ENCODE measurements around the gene LYST.
"Not testable (repeated sequence)": the region's sequence is repeated elsewhere in the genome, so short reads cannot be mapped to it uniquely, and the experiment has no call there.

LYST gene

DNA sequence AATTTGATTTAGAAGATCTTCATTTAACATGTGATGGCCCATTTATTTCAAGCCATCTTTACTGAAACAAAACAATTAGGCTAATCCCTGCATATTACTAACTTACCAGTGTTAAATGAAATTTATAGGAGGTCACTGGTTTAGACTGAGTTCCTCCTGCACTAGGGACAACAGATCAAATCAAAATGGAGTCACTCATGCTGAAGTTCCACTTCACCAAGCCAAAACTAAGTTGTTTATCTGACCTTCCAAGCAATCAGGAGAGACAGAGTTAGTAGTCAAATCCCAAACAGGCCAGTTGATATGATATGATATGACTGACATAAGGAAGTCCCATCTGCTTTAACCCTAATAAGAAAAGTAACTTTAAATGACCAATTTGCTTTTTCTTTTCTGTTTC is 4.8 kb downstream of the LYST start:
- DNase-seq (ENCODE audit: low read depth) = no peak

DNA sequence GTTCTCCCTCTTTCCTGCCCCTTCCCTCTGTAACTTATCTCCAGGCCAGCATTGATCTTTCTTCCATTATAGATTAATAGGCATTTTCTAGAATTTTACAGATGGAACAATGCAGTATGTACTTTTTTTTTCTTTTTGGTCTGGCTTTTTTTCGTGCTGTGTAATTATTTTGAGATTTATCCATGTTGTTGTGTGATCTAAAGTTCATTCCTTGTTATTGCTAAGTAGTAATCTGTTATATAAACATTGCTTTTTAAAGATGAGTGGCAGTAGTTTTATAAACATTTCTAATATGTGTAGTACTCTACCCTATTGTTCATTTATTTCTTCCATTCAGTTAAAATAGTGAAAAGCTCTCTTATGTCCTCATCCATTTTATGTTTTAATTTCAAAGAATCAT is 5.9 kb downstream of the LYST start:
- DNase-seq (ENCODE audit: low read depth) = no peak

DNA sequence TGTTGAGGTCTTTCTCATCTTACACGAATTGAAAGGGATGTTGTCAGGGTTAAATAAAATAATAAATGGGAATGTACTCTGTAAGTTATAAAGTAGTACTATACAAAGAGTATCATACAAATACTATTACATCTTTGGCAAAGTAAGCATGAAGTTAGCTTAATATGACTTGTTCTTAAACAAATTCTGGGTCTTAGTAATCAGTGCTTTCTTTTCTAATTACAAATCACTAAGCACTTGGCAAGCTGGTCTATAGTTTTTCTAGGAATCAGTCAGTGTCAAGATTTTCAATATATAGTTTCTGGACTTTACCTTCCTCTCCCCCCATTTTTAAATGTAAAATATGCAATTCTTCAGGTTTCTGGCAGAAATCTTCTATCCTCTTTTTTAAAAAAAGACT is 6.9 kb downstream of the LYST start:
- DNase-seq (ENCODE audit: low read depth) = no peak

DNA sequence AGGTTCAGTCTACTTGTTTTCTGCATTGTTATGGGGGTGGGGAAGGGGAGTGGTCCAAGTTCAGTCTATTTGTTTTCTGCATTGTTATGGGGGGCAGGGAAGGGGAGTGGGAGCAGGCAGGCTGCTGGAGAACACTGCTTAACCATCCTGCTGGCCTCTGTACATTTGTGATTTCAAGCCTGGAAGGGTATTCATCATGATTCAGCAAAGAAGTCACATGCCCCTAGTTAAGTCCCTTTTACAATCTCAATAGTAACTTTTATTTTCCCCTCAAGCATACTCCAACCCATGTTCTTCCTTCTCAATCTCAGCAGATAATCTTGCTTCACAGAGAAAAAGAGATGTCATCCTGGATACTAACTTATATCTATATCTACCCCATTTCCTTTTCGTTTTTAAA is 7.9 kb downstream of the LYST start:
- no peak for DNase-seq (ENCODE audit: low read depth)

DNA sequence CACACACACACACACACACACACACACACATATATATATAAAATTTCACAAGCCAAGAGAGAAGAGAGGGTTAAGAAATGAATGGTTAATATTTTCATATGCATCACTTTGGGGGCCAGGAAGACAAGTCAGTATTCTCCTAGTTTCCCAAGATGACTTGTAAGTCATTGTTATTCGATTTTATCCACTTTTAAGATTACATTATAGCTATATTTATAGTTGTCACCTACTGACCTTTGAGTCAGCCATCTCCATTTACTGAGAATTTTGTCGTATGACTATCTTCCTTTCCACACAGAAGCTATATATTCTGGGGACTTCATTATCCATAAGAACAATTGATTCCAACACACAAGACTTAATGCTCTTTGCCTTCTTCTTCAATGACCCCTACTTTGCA is 8.9 kb downstream of the LYST start:
- no peak for DNase-seq (ENCODE audit: low read depth)

DNA sequence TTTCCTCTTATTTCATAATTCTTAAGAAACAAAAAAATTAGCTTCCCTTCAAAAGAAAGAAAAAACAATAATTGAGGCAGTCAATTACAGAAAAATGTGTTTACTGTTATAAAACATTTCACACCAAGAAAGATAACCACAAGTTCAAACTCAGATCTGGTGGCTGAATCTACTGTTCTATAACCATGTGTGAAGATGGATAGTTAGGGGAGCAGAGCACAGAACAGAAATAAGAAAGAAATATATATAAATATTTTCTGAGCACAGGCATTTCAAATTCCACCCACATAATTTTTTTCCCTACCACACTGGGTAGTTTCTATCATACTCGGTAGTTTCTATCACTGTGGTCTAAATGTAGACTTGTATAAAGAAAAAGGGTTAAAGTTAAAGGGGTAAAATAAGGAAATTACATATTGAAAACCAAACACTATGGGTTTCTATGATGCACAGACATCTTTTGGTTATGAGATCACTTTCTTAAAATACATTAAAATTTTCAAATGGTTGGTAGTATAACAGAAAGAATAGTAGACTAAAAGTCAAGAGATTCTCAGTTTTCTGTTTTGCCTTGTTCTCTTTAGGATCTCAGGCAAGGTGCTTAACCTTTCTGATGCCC is 10.8 kb downstream of the LYST start:
- no peak for DNase-seq (ENCODE audit: low read depth)

DNA sequence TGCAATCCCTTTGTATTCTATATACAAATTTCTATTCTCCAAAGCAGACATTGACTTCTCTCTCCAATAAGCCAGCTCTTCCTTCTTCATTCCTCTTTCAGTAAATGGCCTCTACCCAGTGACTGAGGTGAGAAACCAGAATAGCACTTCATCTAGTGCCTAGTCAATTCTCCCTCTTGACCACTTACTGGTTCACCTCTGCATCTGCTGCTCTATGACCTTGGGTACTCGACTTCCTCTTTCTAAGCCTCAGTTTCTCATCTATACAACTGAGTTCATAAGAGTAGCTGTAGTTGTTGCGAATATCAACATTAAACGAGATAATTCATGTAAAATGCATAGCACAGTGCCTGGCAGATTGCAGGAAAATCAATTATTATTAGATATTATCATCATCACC is 12.4 kb downstream of the LYST start:
- no peak for DNase-seq (ENCODE audit: low read depth)

DNA sequence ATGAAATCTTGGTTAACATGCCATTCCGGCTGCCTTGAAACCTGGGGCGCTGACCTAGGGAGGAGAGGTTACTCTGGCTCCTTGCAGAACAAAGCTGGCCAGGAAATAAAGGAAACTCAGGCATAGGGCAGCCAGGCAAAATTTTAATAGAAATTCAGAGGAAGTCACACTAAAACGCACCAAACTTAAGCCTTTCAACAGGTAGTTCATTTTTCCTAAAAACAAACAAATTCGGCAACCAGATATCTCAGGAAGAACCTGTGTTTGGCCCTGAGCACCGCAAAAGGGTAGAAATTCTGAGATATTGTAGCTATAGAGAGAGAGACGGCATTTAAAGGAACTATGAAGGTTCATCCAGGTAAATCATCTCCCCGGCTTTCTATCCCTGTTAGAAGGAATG is 13.1 kb downstream of the LYST start:
- DNase-seq (ENCODE audit: low read depth) = no peak

DNA sequence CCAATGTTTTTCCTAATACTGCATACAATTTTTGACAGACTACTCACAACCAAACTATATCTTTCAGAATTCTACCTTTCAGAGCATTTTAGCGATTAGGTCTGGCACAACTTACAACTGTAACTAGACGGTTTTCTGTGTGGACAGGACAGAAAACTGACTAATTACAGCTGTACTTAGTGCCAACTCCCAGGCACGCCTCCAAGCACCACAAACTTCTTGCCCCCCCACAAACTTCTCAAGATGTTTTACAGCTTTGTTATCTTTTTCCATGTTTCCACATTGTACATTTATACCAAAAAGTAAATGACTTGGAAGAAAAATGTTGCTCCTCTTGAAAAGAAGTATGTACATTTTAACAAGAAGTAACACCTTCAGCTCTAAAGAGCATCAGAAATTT is 13.8 kb downstream of the LYST start:
- DNase-seq (ENCODE audit: low read depth) = no peak

DNA sequence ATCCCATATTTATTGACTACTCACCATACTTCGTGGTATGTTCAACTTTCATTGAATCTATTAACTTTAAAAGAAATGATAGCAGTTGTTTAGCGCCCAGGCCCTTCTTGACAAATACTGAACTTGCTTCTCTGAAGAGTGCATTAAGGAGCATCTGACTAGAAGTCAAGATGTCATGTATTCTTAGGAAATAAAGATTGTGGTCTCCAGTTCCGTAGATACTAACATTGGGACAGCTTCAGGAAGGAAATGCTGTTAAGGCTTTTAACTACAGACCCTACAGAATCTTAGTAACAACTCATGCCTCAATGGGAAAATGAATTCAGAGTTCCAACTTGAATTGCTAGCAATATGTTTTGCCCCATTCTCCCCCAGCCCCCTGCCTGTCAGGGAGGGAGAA is 14.8 kb downstream of the LYST start:
- no peak for DNase-seq (ENCODE audit: low read depth)

DNA sequence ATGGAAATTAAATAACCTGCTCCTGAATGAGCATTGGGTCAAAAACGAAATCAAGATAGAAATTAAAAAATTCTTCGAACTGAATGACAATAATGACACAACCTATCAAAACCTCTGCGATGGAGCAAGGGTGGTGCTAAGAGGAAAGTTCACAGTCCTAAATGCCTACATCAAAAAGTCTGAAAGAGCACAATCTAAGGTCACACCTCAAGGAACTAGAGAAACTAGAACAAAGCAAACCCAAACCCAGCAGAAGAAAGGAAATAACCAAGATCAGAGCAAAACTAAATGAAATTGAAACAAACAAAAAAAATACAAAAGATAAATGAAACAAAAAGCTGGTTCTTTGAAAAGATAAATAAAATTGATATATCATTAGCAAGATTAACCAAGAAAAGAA is 18.5 kb downstream of the LYST start:
- not testable (repeated sequence) for DNase-seq (ENCODE audit: low read depth)

DNA sequence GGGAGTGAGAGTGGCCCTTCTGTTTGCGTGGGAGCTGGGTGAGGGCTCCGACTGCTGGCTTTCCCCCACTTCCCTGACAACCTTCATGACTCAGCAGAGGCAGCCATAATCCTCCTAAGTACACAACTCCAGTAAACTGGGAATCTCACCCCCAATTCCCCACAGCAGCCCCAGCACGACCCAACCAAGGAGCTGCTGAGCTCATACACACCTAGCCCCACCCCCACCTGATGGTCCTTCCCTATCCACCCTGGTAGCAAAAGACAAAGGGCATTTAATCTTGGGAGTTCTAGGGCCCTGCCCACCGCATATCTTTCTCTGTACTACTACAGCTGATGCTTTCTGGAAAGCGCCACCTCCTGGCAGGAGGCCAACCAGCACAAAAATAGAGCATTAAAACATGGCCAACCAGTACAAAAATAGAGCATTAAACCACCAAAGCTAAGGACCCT is 21.0 kb downstream of the LYST start:
- DNase-seq (ENCODE audit: low read depth) = not testable (repeated sequence)

DNA sequence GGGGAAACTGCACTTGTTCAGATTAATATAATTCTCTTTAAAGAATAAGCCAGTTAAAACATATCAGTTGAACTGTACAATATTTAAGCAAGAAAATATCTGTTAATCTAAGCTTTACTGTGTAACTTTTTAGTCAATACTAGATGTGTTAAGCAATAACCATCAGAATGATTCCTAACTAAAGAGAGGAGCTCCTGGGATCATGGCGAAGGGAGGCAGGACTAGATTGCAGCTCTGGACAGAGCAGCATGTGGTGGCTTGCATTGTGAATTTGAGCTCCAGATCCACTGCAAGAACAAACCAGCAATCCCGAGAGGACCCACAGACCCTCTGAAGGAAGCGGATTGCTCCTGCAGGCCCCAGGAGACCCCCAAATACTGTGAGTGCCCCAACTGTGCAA is 21.9 kb downstream of the LYST start:
- DNase-seq (ENCODE audit: low read depth) = no peak

DNA sequence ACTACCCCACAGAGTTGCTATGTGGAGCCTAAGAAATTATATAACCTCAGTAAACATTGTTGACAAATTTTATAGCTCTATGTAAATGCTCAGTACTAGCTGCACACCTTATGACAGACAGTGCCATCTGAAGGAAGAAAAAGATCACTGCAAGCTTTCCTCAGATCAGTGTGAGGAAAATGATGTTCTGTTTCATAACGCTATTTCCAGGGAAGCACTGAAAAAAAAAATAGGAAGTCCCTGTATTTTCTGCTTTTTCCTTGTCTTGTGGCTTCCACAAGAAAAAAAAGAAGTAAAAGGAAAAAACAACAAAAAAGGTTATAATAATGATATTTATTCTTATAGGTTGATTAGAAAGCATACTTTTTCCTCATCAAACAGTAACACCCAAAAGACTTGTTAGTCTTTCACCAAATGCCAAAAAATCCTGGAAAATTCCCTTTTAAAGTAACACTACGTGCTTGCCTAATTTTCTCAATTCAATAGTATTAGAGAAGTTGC is 23.2 kb downstream of the LYST start:
- DNase-seq (ENCODE audit: low read depth) = no peak

DNA sequence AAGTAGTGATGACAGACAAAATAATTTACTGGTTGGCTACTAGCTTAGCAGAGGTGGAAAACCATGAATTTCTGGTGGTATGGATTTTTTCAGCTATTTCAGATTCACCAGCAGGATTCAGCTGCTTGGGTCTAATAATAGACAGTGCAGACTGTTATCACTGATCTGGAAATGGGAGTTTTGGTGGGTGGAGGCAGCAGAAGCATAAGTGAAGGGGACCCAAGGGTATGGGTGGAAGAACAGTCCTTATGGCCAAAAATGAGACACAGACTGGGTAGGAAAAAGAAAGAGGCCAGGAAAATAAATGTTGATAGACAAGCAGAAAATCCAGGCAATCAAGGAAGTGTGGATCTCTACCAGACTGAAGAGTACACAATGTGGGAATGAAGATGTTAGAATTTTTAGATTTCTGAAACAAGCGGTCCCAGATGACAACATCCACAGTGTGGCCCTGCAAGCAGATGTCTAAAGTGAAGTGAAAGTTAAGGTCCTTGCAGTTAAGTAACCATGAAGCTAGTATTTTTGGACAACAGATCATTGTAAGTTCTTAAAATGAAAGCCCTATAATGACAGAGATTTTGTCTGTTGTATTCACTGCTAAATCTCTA is 24.7 kb downstream of the LYST start:
- DNase-seq (ENCODE audit: low read depth) = no peak

DNA sequence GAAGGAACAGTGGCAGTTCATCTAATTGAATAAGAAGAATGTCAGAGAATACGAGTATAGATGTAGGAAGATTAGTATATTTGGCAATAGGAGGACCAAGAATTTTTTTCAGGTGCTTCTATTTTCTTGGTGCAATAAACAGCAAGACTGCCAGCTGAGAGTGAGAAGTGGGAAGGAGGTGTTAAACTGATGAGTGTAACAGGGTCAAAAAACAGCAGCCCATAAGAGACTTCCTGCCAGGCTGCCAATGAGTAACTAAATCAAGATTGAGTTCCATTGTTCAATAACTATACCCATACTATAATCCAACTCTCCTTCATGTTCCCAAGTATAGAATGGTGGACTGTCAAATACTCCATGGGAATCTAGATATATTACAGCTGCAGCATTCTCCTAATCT is 28.7 kb downstream of the LYST start:
- DNase-seq (ENCODE audit: low read depth) = no peak

DNA sequence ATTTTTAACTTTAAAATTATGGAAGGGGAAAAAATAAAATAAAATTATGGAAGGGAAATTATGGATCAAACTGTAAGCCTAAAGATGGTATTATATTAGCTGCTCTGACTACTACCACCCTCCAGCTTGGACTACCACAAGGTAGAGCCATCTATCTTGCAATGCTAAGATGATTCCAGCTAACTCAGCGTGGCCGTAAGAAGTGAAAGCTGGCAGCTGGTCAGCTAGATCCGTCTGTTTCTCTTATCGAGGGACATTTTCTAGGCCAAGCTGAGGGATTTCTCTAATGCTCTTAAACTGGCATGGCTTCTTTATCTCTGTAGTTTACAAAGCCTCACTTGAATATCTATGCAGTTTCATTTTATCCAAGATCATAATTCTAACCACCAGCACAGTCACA is 31.5 kb downstream of the LYST start:
- no peak for DNase-seq (ENCODE audit: low read depth)

DNA sequence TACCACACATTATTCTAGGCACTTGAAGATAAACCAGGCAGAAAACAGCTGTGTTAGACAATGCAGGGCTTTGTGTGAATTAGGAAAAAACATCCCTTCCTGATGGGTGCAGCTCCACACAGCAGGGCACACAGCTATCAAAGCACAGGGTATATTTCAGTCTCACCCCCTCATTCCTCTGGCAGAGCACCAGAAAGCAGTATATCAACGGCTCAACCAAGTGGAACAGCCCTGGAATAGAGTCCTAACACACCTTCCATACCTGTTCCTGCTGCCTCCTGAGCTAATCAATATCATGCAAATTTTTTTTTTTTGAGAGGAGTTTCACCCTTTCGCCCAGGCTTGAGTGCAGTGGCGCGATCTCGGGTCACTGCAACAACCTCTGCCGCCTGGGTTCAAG is 32.1 kb downstream of the LYST start:
- no peak for DNase-seq (ENCODE audit: low read depth)

DNA sequence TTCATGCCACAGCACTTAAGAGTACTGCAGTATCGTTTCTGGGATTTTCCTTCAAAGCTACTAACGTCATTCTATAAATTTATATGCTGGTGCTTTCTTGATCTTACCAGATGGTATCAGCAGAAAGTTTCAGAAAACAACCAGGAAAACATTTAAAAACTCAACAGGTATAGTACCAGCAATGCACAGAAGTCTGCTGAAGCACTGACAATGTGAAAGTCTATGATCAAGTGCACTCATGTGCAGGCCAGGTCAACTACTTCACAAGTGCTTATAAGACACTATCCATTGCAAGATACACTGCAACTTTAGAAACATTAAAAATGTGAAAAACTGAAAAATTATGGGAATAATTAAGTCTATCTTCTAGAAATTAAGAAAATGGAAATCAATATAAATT is 34.7 kb downstream of the LYST start:
- no peak for DNase-seq (ENCODE audit: low read depth)

DNA sequence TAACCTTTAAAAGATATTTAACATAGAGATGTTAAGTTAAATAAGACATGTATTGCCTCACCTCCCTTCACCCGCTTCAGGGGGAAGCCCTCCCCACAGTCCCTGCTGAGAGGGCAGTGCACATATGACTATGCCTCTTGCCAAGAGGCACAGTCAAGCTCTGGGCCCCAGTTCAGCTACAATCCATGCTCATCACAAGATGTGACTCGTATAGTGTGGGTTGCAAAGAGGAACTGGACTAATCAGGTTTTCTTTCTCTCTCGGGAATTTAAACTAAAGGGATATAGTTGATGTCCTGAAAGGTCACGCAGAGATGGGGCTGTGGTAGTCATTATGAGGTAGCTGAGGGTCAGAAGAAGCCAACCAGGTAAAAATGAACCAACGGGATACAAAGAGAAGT is 35.6 kb downstream of the LYST start:
- no peak for DNase-seq (ENCODE audit: low read depth)

DNA sequence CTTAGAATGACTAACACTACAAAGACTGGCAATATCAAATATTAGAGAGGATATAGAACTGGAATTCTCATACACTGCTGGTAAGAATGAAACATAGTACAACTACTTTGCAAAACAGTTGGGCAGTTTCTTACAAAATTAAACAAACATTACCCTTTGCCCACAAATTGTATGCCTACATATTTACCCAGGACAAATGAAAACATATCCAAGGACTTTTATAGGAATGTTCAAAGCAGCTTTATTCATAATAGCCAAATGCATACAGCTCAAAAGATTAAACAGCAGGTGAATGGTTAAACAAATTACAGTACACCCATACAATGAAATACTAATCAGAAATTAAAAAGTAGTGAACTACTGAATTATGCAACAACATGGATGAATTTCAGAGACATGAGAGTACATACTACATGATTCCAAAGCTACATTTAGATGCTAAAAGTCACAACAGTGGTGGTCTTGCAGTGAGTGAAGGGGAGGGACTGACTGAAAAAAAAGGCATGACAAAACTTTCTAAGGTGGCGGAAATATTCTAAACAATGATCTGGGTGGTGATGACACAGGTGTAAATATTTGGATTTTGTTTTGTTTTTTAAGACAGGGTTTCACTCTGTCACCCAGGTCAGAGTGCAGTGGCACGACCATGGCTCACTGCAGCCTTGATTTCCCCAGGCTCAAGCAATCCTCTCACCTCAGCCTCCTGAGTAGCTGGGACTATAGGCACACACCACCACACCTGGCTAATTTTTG is 40.4 kb downstream of the LYST start:
- no peak for DNase-seq (ENCODE audit: low read depth)

DNA sequence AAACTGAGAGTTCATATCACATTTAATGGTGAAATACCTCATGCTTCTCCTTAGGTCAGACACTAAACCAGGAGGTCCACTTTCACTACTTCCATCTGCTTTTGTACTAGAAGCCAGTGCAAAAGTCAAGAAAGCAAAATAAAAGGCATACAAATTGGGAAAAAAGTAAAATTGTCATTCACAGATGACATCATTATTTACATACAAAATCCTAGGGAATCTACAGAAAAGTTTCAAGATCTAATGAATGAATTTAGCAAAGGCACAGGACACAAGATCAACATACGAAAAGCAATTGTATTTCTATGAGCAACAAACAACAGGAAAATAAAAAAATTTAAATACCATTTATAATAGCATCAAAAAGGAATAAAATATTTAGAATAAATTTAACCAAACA is 41.5 kb downstream of the LYST start:
- DNase-seq (ENCODE audit: low read depth) = no peak

DNA sequence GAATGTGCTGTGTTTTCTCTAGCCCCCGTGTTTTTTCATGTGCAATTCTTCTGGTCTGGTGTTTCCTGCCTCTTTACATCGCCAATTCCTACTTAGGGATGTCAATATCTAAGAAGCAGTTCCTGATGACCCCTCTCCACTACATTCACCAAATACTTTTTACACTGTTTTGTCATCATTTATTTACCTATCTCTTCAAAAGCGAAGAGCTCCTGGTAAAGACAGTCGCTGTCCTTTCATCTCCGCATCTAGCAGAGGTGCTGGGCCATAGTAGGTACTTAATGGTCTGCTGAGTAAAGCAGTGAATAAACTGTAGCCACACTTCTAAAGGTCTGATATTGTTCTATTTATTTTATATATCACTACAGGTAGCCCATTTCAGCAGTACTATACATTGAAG is 43.0 kb downstream of the LYST start:
- DNase-seq (ENCODE audit: low read depth) = no peak

DNA sequence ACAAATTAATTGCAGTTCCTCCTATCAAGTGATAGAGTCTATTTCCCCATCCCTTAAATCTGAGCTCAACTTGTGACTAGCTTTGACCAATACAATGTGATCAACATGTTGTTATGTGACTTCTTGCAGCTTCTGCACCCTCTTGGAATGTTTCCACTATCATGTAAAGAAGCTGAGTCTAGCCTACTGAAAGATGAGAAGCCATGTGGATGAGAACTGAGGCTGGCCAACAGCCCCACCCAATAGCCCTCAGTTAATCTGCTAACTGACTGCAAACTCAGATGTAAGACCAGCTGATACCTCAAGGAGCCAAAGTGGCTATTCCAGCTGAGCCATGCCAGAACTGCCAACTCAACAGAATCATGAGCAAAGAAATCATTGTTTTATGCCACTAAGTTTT is 44.0 kb downstream of the LYST start:
- DNase-seq (ENCODE audit: low read depth) = no peak

All from HS-27A (cell line).